H1 (cell line): ENCODE results near the gene OAS3.

ENCODE experiments used
- ASH2L ChIP-seq: fragments of 200-600, 300-600 bp; sonication (generic); IDR thresholded peaks from one replicate; pipeline ENCODE4 v1.7.1; 2017; ENCODE audit warnings: low read length
- BRCA1 ChIP-seq: IDR thresholded peaks from 2 replicates; pipeline ENCODE4 v1.6.1; 2012; ENCODE audit warnings: low read depth, low read length, improper control_type of control experiment
- CBX5 ChIP-seq: fragments of 300-800, 300-1000 bp; sonication (generic); IDR thresholded peaks from 2 replicates; pipeline ENCODE4 v1.7.1; 2016; ENCODE audit warnings: antibody characterized with exemption, low read length, low read depth
- CHD2 ChIP-seq: IDR thresholded peaks from 2 replicates; pipeline ENCODE4 v1.6.1; 2012; ENCODE audit warnings: low read length, improper control_type of control experiment
- CTCF ChIP-seq, 3 experiments: IDR thresholded peaks; 1 replicate in 2 of 3; 2 replicates in 1 of 3; pipeline versions ENCODE4 v1.5.1 to v1.6.1; 2011; ENCODE audit warnings: low read length in 3 of 3, mild to moderate bottlenecking in 3 of 3, inconsistent platforms in 2 of 3, low read depth in 1 of 3, moderate library complexity in 1 of 3; ENCODE audit not compliant: insufficient read depth in 1 of 3; ENCODE audit errors: control extremely low read depth in 1 of 3
- MAX ChIP-seq: IDR thresholded peaks from 2 replicates; pipeline ENCODE4 v1.6.1; 2012; ENCODE audit warnings: inconsistent platforms
- PHF8 ChIP-seq: fragments of 200-600 bp; sonication (generic); conservative IDR thresholded peaks from 2 replicates; pipeline ENCODE4 v1.7.1; 2012; ENCODE audit warnings: low read depth, mild to moderate bottlenecking, inconsistent platforms, low read length, moderate library complexity
- POLR2A ChIP-seq, 2 experiments: IDR thresholded peaks; 1 replicate in 1 of 2; 2 replicates in 1 of 2; pipeline ENCODE4 v1.6.1; 2011; ENCODE audit warnings: low read depth in 2 of 2, low read length in 2 of 2, mild to moderate bottlenecking in 2 of 2; ENCODE audit errors: control extremely low read depth in 1 of 2
- POLR2AphosphoS5 ChIP-seq: IDR thresholded peaks from 2 replicates; pipeline ENCODE4 v1.6.1; 2011; ENCODE audit warnings: low read depth, low read length
- SP1 ChIP-seq: IDR thresholded peaks from 2 replicates; pipeline ENCODE4 v1.6.1; 2011; ENCODE audit warnings: low read depth, low read length
- SP2 ChIP-seq: IDR thresholded peaks from 2 replicates; pipeline ENCODE4 v1.6.1; 2012; ENCODE audit warnings: mild to moderate bottlenecking, low read length, inconsistent platforms
- TBP ChIP-seq: IDR thresholded peaks from 2 replicates; pipeline ENCODE4 v1.6.1; 2011; ENCODE audit warnings: low read depth, low read length, improper control_type of control experiment
- TCF12 ChIP-seq: IDR thresholded peaks from 2 replicates; pipeline ENCODE4 v1.6.1; 2011; ENCODE audit warnings: low read depth, mild to moderate bottlenecking, low read length
- ZNF274 ChIP-seq: IDR thresholded peaks from 2 replicates; pipeline ENCODE4 v1.7.0; 2012; ENCODE audit warnings: low read length, borderline replicate concordance; ENCODE audit errors: extremely low read depth

DNA sequence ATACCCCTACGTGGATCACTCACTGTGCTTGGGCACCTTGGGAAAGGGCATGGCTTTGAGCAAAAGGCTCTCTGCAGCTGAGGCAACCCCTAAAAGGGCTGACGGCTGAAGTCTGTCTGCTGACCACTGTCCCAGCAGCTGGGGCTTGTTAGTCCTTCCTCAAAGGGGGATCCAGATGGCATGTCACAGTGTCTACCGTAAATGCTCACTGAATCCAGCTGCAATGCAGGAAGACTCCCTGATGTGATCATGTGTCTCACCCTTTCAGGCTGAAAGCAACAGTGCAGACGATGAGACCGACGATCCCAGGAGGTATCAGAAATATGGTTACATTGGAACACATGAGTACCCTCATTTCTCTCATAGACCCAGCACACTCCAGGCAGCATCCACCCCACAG, 19.2 kb upstream of the OAS3 start:
- TF ChIP-seq CTCF (IDR thresholded peaks at IDR 0.05; ENCODE audit: control extremely low read depth in 1 of 3, insufficient read depth in 1 of 3, low read depth in 1 of 3, low read length in 3 of 3) (no peak), TBP (no peak), ZNF274 (no peak), CBX5 (no peak), PHF8 (no peak), ASH2L (no peak), SP1 (no peak), TCF12 (no peak), SP2 (no peak), POLR2A (IDR thresholded peaks at IDR 0.05; ENCODE audit: control extremely low read depth in 1 of 2, low read depth in 2 of 2, low read length in 2 of 2) (no peak), CHD2 (no peak), POLR2AphosphoS5 (no peak), MAX (no peak), BRCA1 (no peak)
